Parathyroid adenoma (tissue), 2 donors: Measurements from ENCODE around the gene GTPBP6.

ENCODE experiments used
- H2AFZ ChIP-seq: fragments of 300-600 bp; sonication (generic); one replicate; pipeline ENCODE4 v1.7.0; 2017; ENCODE audit warnings: antibody characterized with exemption, mild to moderate bottlenecking
- H3K27ac ChIP-seq: fragments of 300-600 bp; sonication (generic); one replicate; pipeline ENCODE4 v1.7.0; 2017
- H3K27me3 ChIP-seq: fragments of 300-600 bp; sonication (generic); one replicate; pipeline ENCODE4 v1.7.0; 2017; ENCODE audit warnings: low read length; ENCODE audit not compliant: control insufficient read depth, insufficient read depth
- H3K36me3 ChIP-seq: fragments of 300-600 bp; sonication (generic); one replicate; pipeline ENCODE4 v1.7.0; 2017; ENCODE audit warnings: low read length; ENCODE audit not compliant: control insufficient read depth, insufficient read depth
- H3K4me1 ChIP-seq: fragments of 300-600 bp; sonication (generic); one replicate; pipeline ENCODE4 v1.7.0; 2017; ENCODE audit warnings: control low read depth
- H3K4me2 ChIP-seq: fragments of 300-600 bp; sonication (generic); one replicate; pipeline ENCODE4 v1.7.0; 2017; ENCODE audit warnings: low read length
- H3K4me3 ChIP-seq: fragments of 300-600 bp; sonication (generic); one replicate; pipeline ENCODE4 v1.7.0; 2017; ENCODE audit warnings: low read depth, low read length
- H3K79me2 ChIP-seq: fragments of 300-600 bp; sonication (generic); one replicate; pipeline ENCODE4 v1.7.0; 2017; ENCODE audit warnings: control low read depth
- H3K9ac ChIP-seq: fragments of 300-600 bp; sonication (generic); one replicate; pipeline ENCODE4 v1.7.0; 2017; ENCODE audit warnings: mild to moderate bottlenecking
- H3K9me3 ChIP-seq: fragments of 300-600 bp; sonication (generic); one replicate; pipeline ENCODE4 v1.7.0; 2017; ENCODE audit warnings: low read length; ENCODE audit not compliant: control insufficient read depth
- TF ChIP-seq, protein P1 (sequence below): fragments of 300-600 bp; sonication (generic); IDR thresholded peaks from one replicate; pipeline ENCODE4 v1.7.0; 2017; ENCODE audit warnings: antibody characterized with exemption, mild to moderate bottlenecking
- donor health status: primary hyperparathyroidism.

GTPBP6 gene

DNA sequence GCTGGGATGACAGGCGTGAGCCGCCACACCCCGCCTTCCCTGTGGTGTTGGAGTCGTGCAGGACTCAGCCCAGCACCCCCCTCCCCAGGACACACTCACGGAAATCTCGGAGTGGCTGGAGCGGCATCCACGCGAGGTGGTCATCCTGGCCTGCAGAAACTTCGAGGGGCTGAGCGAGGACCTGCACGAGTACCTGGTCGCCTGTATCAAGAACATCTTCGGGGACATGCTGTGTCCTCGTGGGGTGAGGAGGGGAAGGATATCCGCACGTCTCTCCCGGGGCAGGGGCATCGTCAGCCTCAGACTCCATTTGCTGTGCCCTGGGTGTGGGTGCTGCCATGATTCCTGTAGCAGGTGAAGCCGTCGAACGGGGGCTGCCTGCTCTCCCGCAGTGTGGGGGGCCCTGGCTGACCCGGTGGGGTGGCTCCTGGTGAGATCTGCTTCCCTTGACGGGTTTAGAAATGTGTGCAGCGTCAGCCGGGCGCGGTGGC, 27.1 kb downstream of the GTPBP6 start:
- no peak overlapping the region for H3K27ac ChIP-seq
- no peaks in the 10 kb centered on the region for H3K27me3 ChIP-seq
- H3K4me2 ChIP-seq = no peak overlapping the region
- H3K4me3 ChIP-seq = no peak overlapping the region
- H3K9me3 ChIP-seq = no peaks in the 10 kb centered on the region
- no peak overlapping the region for H2AFZ ChIP-seq
- no peak overlapping the region for H3K9ac ChIP-seq
- TF ChIP-seq, protein P1, sequence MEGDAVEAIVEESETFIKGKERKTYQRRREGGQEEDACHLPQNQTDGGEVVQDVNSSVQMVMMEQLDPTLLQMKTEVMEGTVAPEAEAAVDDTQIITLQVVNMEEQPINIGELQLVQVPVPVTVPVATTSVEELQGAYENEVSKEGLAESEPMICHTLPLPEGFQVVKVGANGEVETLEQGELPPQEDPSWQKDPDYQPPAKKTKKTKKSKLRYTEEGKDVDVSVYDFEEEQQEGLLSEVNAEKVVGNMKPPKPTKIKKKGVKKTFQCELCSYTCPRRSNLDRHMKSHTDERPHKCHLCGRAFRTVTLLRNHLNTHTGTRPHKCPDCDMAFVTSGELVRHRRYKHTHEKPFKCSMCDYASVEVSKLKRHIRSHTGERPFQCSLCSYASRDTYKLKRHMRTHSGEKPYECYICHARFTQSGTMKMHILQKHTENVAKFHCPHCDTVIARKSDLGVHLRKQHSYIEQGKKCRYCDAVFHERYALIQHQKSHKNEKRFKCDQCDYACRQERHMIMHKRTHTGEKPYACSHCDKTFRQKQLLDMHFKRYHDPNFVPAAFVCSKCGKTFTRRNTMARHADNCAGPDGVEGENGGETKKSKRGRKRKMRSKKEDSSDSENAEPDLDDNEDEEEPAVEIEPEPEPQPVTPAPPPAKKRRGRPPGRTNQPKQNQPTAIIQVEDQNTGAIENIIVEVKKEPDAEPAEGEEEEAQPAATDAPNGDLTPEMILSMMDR = no peak
- H3K79me2 ChIP-seq = no peaks in the 10 kb centered on the region
- no peaks in the 10 kb centered on the region for H3K4me1 ChIP-seq
- no peaks in the 10 kb centered on the region for H3K36me3 ChIP-seq

DNA sequence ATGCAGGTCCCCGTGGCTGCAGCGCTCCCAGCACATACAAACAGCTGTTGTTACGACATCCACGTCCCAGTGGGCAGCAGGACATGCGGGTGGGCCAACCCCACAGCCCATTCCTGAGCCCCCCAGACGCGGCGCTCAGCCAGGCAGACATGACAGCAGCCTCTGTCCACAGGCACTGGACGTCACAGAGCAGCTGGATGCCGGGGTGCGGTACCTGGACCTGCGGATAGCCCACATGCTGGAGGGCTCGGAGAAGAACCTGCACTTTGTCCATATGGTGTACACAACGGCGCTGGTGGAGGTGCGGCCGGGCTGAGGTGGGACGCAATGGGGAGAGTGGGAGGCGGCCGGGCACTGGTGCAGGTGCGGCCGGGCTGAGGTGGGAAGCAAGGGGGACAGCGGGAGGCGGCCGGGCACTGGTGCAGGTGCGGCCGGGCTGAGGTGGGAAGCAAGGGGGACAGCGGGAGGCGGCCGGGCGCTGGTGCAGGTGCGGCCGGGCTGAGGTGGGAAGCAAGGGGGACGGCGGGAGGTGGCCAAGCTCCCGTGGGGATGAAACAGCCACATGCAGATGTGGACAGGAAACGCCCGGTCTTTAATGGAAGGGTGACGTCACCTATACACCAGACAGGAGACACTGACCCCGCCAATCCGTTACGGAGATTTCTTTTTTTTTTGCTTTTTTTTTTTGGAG, 28.0 kb downstream of the GTPBP6 start:
- Histone ChIP-seq H3K36me3 (no peaks in the 10 kb centered on the region), H2AFZ (no peak overlapping the region), H3K9me3 (no peaks in the 10 kb centered on the region), H3K4me3 (no peak overlapping the region), H3K9ac (no peak overlapping the region), H3K27ac (no peak overlapping the region), H3K4me1 (no peaks in the 10 kb centered on the region), H3K27me3 (no peaks in the 10 kb centered on the region), H3K79me2 (no peaks in the 10 kb centered on the region), H3K4me2 (no peak overlapping the region)
- TF ChIP-seq, protein P1 = no peak

DNA sequence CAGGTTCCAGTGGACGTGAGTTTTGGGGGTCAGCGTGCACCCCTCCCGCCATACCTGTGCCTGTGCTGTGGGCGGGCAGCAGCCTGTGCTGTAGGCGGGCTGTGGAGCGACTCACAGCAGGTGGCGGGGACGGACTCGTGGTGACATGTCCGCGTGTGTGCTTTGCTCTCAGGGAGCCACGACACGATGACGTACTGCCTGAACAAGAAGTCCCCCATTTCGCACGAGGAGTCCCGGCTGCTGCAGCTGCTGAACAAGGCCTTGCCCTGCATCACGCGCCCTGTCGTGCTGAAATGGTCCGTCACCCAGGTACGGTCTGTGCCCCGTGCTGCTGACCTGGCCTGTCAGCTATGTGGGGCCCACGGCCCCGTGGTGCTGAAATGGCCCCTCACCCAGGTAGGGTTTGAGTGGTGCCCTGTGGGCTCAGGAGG, 30.0 kb downstream of the GTPBP6 start:
- no peak overlapping the region for H3K27ac ChIP-seq
- no peaks in the 10 kb centered on the region for H3K9me3 ChIP-seq
- no peak overlapping the region for H3K4me2 ChIP-seq
- no peaks in the 10 kb centered on the region for H3K4me1 ChIP-seq
- H3K9ac ChIP-seq = no peak overlapping the region
- H3K4me3 ChIP-seq = no peak overlapping the region
- TF ChIP-seq, protein P1 = no peak
- H3K27me3 ChIP-seq = no peaks in the 10 kb centered on the region
- no peaks in the 10 kb centered on the region for H3K79me2 ChIP-seq
- H2AFZ ChIP-seq = no peak overlapping the region
- H3K36me3 ChIP-seq = no peaks in the 10 kb centered on the region

DNA sequence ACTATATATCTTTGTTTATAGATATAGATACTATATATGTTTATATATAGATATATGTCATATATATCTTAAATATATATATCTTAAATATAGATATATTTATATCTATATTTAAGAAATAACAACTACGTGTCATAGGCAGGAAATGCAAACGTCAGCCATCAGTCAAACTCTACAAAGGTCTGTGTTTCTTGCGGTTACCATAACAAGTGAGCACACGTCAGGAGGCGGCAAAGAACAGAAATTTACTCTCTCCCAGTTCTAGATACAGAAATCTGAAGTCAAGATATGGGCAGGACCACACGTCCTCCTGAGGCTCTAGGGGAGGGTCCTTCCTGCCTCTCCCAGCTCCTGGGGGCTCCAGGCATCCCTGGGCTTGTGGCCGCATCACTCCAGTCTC, 30.9 kb downstream of the GTPBP6 start:
- Histone ChIP-seq H2AFZ (no peak overlapping the region), H3K27ac (no peak overlapping the region), H3K9ac (no peak overlapping the region), H3K4me3 (no peak overlapping the region), H3K9me3 (no peaks in the 10 kb centered on the region), H3K36me3 (no peaks in the 10 kb centered on the region), H3K4me2 (no peak overlapping the region), H3K4me1 (no peaks in the 10 kb centered on the region), H3K79me2 (no peaks in the 10 kb centered on the region), H3K27me3 (no peaks in the 10 kb centered on the region)
- TF ChIP-seq, protein P1 = no peak
